ENCODE measurements around the gene MPIG6B.

The MPIG6B gene

DNA sequence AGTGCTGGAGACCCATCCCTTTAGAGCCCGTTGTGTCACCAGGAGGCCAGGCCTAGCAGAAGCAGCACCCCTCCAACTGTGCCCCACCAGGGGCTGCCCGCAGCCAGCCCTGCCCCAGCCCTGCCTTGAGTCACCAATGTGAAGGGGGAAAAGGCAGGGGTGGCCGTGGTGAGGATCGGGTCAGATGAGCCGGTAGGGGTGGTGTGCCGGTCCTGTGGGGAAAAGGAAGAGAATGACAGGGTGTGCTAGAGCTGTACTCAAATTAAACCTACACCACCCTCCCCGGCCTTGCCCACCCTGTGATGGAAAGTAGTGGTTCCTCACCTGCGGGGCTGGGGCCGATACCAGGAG, 42.4 kb downstream of the MPIG6B start:
- DNase-seq = no peak

DNA sequence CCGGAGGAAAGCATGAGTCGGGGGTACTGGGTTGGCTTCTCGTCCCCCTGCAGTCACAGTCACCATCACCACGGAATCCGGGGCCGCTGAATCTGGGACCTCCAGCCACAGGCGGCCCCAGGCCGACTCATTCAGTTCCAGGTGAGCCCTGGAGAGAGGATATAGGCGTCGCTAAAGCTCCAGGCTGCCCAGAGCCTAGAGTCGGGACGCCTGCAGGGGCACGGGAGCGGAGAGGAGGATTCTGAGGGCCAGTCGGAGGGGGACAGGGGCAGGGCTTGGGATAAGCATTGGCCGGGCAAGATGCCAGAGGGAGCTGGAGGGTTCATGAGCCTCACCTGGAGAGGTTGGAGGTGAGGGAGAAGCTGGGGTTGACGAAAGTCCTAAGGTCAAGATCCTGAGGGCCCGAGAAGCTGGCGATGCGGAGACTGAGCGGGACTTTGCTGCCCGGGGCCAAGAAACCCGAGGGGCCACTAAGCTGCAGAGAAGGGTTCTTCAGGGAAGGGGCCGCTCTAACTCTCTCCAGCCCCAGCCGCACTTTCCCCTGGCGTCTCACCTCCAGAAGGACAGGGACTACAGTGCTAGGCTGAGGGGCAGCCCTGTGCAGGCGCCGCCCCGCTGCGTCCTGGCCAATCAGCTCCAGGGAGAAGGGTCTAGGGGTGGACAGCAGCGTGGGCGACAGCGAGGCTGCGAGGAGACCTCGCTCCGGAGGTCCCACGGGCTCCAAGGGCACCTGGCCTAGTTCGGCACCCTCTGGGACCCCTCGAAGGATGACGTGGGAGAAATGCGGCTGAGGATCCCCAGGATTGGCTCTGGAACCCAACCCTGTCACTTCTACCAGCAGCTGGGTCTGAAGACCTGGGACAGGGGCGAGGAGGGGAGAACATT, 43.0 kb downstream of the MPIG6B start:
- DNase-seq = no peak

DNA sequence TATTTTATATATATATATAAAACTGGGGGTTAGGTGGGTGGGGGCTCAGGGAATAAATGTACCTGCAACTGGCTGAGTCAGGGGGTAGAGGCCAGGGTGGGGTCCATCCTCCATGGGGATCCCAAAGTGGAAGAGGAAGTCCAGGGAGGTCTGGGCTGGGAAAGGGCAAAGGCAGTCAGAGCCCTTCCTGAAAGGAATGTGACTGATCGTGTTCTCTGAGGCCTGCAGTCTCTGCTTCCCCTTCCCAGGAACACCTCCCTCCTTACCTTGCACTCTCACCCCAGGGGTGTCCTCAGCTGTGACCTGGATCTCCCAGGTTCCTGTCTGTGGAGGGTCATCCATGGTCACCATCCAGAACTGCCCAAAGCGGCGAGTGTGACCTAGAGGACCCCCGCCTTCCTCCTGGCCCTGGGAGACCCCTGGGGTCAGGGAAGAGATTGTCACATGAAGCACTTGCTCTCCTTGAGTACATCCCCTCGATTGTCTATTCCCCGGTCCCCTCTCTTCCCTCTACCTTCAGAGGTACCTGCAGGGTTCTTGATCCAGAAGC, 44.0 kb downstream of the MPIG6B start:
- no peak for DNase-seq

DNA sequence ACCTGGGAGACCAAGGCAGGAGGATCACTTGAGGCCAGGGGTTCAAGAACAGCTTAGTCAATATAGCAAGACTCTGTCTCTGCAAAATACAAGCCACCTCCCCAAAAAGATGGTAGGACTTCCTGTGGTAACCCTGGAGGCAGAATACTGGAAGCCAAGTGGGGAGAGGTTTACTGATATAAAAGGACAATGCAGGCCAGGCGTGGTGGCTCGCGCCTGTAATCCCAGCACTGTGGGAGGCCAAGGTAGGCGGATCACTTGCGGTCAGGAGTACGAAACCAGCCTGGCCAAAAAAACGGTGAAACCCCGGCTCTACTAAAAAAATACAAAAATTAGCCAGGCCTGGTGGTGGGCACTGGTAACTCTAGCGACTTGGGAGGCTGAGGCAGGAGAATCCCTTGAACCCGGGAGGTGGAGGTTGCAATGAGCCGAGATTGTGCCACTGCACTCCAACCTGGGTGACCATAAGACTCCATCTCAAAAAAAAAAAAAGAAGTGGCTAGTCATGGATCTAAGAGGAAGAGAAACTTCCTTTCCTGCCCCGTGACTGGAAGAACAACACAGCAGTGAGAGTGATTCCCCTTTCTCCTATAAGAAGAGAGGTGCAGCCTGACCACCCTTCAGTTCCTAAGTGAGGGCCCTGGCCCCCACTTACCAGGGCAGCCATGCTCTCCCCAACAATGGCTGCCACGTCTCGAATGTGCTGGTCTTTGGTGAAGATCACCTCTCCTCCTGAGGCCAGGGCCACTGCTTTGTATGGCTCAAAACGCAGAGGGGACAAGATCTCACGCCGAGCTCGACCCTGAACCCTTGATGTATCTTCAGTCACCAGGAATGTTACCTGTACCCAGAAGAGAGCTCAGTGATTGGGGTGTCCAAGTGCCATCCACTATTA, 45.4 kb downstream of the MPIG6B start:
- no peak for DNase-seq

DNA sequence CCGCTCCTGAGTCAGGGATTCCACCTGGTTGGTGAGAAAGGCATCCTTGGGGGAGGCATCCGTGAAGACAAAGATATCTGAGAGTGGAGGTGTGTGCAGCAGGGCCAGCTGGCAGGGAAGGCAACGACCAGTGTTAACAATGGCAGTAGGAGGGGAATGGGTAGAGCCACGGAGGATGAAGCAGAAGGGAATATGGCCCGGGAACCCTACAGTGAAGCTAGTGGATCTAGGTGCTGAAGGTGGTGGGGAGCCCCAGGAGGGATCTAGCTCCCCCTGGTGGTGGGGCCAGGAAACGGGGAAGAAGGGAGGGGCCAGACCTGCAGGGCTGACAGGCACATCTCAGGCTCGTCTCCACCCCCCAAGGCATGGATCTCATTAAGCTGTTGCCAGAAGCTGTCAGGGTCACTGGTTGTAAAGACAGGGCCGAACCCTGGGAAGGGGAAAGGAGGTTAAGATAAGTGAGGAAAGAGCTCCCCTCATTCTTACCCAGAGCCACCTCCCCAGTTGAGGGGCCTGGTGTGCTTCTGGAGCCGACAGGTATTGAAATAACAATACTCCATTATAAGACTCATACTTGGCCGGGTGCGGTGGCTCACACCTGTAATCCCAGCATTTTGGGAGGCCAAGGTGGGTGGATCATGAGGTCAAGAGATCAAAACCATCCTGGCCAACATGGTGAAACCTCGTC, 46.7 kb downstream of the MPIG6B start:
- DNase-seq = peak in 4 of 58 donors; percentile 8 to 13 (median 12)

DNA sequence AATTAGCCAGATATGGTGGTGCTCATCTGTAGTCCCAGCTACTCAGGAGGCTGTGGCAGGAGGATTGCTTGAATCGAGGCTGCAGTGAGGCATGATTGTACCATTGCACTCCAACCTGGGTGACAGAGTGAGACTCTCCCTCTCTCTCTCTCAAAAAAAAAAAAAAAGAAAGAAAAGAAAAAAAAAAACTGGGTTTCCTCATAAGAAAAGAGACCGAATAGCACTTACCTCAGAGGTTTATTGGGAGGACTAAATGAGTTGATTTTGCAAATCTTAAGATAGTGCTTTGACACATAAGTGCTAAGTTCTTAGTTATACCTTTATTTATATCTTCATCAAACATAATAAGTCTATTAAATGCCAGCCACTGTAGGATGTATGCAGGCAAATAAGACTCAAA, 47.7 kb downstream of the MPIG6B start:
- DNase-seq = no peak

DNA sequence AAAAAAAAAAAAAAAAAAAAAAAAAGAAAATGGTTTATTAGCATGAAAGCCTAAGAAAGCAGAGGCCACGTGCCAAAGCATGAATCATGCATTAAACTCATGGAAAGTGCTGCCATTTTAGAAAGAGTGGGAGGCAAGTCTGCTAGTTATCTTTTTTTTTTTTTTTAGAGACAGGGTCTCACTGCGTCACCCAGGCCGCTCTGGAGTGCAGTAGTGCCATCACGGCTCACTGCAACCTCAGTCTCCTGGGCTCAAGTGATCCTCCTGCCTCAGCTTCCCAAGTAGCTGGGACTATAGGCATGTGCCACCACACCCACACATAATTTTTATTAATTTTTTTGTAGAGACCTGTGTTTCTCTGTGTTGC, 48.8 kb downstream of the MPIG6B start:
- DNase-seq = no peak

DNA sequence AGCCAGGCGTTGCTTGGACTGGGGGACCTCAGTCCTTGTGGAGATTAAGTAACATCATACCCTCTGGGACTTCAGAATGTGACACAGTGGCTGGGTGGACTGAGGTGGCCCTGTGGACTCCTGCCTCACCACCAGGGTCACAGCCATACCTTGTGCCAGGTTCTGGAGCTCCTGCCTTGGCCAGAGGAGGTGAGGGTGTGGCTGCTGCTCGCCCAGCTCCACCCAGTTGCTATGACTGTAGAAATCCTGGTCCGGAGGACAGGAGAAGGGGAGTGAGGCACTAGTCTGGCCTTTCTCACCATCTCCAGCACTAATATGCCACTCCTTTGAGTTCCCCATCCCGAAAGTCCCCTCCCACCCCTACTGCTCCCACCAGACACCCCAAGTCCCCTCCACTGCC, 52.0 kb downstream of the MPIG6B start:
- no peak for DNase-seq

DNA sequence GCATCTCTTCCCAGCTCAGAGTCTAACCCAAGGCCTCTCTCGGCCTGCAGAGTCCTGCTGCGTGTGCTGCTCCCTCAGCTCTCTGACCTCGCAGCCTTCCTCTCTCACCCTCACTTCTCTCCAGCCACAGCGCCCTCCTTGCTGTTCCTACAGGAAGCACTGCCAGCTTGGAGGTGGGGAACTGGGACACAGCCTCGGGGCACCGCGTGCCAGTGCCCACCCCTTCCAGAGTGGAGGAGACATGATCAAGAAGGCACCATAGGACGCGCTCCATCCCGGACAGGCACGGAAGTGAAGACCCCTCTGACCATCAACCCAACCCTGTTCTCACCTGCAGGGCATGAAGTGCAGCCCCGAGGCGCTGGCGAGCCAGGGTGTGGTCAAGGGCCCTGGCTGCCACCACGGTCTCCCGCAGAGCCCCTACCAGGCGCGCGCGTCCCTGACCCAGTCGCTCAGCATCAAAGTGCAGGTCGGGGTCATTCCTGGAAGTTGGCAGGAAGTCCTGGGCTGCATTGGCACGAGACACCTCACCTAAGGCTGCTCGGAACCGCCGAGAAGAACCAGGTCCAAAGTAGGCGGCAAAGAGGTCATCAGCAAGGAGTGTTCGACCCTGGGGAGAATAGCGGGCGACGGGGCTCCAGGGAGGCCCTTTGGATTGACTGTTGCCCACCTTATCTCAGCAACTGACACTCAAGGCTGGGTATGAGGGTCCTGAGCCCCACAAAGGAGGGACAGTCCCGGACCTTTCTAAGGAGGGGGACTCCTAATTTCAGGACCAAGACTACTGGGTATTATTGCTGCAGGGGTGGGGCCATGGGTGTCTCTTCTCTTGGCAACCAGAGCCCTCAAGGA, 52.7 kb downstream of the MPIG6B start:
- DNase-seq = no peak
